Right lobe of liver (tissue), 4 donors: ENCODE data around the gene EVL.

Source experiments
- CTCF ChIP-seq, 4 donors: fragments of 200-600 bp in 3 of 4; fragments of 450-650 bp in 1 of 4; IDR thresholded peaks; one replicate each; pipeline versions ENCODE4 v1.5.1 to v1.8.0; 2016 to 2022; ENCODE audit warnings: antibody characterized with exemption in 4 of 4, mild to moderate bottlenecking in 2 of 4
- POLR2A ChIP-seq: fragments of 450-650 bp; IDR thresholded peaks from one replicate; pipeline ENCODE4 v1.6.1; 2017; ENCODE audit warnings: antibody characterized with exemption, mild to moderate bottlenecking
- donor health status: DM: no; HTN: no; CAD: no.
- donor health status: DM: no; HTN: no; CAD: no.
- donor health status: DM: no; HTN: yes; CAD: no.

- TF ChIP-seq POLR2A (no peak), CTCF (IDR thresholded peaks at IDR 0.05) (no peak)
Measured at GRCh38 chr14:100155756-100156616, 90.8 kb downstream of the EVL start.
